ENCODE results near the gene CNTNAP3B.
"Not testable (repeated sequence)": the region's sequence is repeated elsewhere in the genome, so short reads cannot be mapped to it uniquely, and the experiment has no call there.

Gene CNTNAP3B

GRCh38 chr9:42129073-42129729, at the start of gene CNTNAP3B:
TSS of gene CNTNAP3B (minus strand) at chr9:42129426. CDS start at chr9:42129094, 332 bp downstream.
- DNase-seq (ENCODE audit: low spot score) = not testable (repeated sequence)

DNA sequence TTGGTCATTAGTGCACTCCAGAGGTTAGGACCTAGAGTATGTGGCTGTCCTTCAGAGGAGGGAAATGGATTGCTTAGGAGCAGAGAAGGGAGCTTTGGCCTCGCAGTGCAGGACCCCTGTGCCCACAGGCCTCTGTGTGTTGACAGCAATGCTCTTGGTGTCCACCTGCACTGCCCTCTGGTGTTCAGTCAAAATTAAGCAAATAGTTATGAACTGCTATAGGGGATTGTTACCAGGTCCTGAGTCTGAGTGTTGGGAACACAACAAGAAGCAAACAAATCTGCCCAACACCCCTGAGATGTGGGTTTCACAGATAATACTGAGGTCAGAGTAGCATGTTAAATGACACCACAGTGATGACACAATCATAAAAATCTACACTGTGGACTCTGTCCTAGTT, 31.1 kb upstream of the CNTNAP3B start:
- not testable (repeated sequence) for DNase-seq (ENCODE audit: low spot score)

GRCh38 chr9:42127056-42127841, 2.0 kb downstream of the CNTNAP3B start:
- DNase-seq (ENCODE audit: low spot score) = not testable (repeated sequence)

DNA sequence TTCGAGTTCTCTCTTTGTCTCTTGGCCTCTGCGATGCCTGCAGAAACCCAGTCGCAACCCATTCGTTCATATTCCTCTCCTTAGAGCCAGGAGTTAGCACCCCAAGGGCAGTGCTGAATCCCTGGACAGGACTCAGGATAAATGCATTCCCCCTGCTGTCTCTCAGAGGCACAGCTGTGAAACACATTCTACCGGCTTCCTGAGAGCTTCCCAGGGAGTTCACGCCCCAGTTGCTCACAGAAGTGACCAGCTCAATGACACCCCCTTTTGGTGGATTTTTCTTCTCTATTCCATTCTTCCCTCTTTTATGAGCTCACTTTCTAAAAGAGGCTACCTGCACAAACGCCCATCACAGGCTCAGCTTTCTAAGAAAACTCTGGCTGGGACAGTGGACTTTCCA, 8.2 kb downstream of the CNTNAP3B start:
- not testable (repeated sequence) for DNase-seq (ENCODE audit: low spot score)

DNA sequence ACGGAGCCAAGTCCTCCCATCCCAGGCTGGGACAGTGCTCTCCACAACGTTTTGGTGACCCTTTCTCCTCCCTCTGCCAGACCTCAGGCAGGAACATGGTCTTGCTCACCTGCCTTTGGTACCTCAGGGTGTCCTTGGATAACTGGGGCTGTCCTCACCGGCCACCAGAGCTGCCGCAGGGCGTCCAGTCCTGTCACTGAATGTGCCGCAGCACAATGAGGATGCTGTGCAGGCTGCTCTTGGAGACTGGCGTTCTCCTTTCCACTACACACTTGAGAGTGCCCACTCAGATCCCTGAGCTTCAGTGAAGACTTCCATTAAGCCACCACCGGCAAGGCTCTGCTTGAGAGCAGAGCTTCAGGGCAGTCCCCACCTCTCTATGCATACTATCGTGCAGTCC, 33.3 kb downstream of the CNTNAP3B start:
- not testable (repeated sequence) for DNase-seq (ENCODE audit: low spot score)

- not testable (repeated sequence) for DNase-seq (ENCODE audit: low spot score)
These were observed 44.7 kb downstream of the CNTNAP3B start for GRCh38 chr9:42084559-42084952.

DNA sequence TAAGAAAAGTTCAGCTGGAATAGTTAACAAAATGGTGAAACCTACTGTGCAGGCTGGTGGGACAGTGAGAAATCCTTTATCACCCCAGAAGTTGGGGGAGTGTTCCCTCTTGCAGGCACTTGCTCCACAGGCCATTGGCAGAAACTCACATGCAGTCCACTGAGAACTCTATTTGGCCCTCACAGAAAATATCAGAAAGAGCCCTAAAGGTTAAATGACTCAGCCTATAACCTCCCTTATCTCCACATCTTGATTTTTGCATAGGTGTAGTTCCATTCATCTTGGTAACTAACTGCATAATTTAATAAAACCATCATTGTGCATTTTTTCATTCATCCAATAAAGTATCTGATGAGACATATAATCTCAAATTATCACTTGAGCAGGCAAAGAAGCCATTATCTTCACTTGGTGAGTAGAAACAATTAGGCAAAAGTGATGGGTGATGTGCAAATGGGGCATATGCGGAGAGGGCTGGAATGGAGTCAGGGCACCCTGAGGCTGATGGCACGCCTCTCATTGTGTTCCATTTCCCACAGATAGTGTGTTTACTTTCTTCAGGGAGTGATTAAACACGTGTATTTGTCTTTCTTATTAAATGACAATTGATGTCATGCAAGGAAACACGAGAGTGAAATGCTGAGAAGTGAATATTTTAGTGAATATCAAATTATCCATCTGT, 45.2 kb downstream of the CNTNAP3B start:
- DNase-seq (ENCODE audit: low spot score) = not testable (repeated sequence)

DNA sequence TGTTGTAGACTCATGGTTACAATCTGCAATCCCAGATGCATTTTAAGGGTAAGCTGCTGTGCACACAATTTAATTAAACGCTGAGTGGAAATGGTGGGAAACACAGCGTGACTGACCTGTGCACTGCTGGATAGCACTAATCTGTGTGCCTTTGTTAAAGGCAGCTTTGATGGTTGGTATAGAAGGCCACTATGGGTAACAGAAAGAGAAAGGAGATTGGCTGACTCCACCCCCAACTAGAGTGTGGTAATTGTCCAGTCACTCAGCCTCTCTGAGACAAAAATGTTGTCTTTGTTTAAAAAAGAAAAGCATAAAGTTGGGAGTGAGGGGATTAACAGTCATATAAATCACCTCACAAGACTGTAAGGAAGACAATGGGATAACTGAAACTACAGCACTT, 48.9 kb downstream of the CNTNAP3B start:
- DNase-seq (ENCODE audit: low spot score) = not testable (repeated sequence)

DNA sequence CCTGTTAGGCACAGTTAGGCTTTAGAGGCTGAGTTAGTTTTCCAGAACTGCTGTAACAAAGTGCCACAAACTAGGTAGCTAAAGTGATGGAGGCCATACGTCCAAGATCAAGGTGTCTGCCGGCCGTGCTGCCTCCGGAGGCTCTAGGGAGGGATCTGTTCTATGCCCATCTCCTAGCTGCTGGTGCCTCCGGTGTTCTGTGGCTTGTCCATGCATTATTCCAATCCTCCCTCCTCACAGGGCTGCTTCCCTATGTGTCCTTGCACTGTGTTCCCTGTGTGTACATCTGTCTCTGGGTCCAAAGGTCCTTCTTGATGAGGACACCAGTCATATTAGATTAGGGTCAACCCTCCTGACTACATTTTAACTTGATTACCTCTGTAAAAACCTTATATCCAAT, 54.4 kb downstream of the CNTNAP3B start:
- DNase-seq (ENCODE audit: low spot score) = not testable (repeated sequence)

DNA sequence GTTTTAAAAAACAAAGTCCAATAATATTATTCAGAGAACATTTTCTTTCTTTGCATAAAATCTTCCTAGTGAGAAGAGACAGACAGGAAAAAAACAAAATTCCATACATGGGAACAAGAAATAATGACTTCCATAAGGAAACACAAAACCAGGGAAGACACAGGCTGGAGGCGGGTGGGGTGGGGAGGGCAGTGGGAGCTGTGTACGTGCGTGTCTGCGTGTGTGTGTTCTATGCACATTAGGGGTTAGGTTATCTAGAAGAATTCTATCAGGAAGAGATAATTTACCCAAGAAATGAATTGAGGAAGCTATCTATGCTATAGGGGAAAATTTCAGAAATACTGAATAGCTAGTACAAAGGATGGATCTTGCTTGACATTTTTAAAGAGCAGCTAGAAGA, 58.2 kb downstream of the CNTNAP3B start:
- not testable (repeated sequence) for DNase-seq (ENCODE audit: low spot score)

DNA sequence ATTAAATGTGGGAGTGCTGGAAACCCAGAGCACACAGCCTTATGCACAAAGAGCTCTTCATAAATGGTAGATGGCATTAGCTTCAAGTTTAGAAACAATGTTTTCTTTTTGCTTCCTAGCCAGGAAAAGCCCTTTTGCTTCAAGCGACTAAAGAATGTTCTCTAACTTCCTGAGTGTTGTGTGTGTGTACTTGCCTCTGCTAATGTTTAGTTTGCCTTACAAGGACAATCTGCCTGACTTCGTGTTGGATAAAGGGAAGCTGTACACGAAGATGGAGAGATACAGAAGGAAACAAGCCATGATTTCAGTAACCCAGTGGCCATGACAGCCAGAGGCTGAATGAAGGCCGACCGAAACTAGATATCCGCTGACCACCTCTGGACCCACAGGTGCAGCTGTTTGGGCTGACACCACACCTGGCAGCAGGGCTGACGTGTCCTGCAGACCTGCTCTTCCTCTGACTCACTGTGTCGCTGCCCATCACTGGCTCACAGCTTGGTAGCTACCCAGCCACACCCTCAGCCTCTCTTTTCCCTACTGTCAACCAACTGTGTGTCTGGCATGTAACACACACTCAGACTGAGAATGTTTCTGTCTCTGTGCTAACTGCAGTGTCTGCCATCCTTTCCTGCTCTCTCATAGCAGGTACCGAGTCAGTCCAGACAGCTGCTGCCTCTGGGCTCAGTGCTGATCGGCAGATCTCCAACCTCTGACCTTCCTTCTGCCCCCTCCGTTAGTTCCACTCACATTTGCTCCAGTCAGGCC, 59.0 kb downstream of the CNTNAP3B start:
- not testable (repeated sequence) for DNase-seq (ENCODE audit: low spot score)

DNA sequence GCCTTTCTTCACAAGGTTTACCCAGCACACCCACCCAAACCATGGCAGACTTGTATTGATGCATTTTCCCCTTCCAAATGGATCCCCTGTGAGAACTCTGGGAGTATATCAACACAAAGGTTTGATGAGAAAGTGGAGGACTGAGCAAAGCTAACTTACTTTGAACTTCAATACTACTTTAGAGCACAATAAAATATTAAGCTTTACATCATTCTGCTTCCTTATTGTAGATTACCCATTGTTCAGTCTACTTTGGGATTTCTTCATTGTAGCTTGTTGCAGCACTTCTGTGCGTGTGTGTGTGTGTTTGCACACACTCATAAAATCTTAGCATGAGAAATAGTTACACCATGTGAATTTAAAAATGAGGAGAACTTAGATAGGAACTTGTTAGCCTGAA, 75.4 kb downstream of the CNTNAP3B start:
- DNase-seq (ENCODE audit: low spot score) = not testable (repeated sequence)

DNA sequence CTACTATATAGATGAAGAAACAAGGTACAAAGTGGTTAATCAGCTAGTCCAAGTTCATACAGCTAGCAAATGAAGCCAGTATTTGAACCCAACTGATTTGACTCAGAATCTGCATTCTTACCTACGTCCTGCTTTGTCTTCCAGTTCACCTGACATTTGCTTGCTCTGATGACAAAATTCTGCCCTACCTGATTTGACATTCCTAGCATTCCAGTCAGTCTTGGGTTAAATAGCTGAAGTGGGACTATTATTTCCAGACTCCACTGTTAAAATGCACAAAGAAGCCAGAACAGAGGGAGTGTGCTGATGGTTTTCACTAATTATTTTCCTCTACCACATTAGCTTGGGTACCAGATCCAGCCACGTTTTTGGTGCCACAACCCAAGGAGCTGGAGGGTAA, 78.5 kb downstream of the CNTNAP3B start:
- not testable (repeated sequence) for DNase-seq (ENCODE audit: low spot score)

GRCh38 chr9:42044422-42045010, 84.7 kb downstream of the CNTNAP3B start:
- not testable (repeated sequence) for DNase-seq (ENCODE audit: low spot score)

GRCh38 chr9:42033541-42033940, 95.7 kb downstream of the CNTNAP3B start:
- DNase-seq (ENCODE audit: low spot score) = not testable (repeated sequence)

DNA sequence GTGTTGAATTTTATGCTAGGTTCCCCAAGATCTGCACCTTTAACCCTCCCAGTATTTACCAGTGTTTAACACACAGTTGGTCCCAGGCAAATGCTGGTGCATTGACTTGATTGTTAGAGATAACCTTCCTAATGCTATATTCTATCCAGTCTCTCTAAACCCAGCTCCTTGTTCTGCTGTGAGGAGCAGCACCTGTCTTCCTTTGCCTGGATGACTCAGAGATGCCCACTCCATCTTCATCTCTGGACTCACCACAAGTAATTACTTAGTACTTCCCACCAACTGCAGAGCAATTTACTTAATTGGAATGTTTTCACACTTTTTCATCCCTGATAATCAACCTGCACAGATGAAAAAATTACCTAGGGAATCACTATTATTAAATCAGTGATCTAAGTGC, 108.6 kb downstream of the CNTNAP3B start:
- not testable (repeated sequence) for DNase-seq (ENCODE audit: low spot score)

GRCh38 chr9:42018220-42018922, 110.9 kb downstream of the CNTNAP3B start:
- DNase-seq (ENCODE audit: low spot score) = not testable (repeated sequence)

DNA sequence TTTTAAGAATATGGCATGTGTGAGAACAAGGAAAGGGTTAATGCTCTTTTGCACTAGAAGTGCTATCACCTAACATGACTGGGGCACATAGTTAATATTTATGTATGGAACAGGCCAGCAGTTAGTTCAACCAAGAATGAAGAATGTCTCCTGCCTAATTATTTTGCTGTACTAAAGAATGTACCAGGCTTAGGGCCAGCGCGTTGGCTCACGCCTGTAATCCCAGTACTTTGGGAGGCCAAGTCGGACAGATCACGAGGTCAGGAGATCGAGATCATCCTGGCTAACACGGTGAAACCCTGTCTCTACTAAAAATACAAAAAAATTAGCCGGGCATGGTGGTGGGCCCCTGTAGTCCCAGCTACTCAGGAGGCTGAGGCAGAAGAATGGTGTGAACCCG, 114.9 kb downstream of the CNTNAP3B start:
- DNase-seq (ENCODE audit: low spot score) = not testable (repeated sequence)

DNA sequence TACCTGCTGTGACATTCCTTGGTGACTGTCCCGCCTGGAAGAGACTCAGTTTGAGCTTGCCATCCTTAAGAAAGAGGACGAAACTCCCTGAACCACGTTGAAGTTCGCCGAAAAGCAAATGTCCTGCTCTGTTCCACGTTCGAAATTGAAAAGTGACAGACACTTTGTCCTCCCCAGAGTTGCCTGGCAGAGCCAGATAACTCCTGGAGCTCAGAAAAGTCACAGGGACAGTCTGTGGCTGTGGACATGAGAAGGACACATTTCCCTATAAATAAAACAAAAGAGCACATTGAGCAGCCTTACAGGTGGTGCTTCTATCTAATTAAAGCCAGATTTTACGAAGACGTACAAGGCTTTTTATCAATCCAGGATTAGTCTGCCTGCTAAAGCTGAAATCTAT, 137.6 kb downstream of the CNTNAP3B start:
- DNase-seq (ENCODE audit: low spot score) = not testable (repeated sequence)

- not testable (repeated sequence) for DNase-seq (ENCODE audit: low spot score)
These were observed 149.0 kb downstream of the CNTNAP3B start for GRCh38 chr9:41980271-41980670.
